Epithelial cell of proximal tubule (primary cell): ENCODE measurements around the gene CDK5. TPM values are rescaled to one million over a fixed set of nuclear protein-coding genes. Genes with fewer than 3 reads are reported as not detected.

Source experiments
- DNase-seq: peaks from one replicate; pipeline ENCODE4 v3.0.0-alpha.2; 2011; ENCODE audit warnings: low read depth
- H3K4me3 ChIP-seq: 2 replicates; pipeline ENCODE4 v1.5.1; 2011; ENCODE audit warnings: low read depth, mild to moderate bottlenecking, low read length
- total RNA-seq: library from RNA; depleted of rRNA; stranded (reverse); fragments of >200 nt; gene quantifications from 2 replicates; pipeline ENCODE4 v1.2.3, GENCODE V29; 2015
- TF ChIP-seq, protein P1 (sequence below): conservative IDR thresholded peaks from 2 replicates; pipeline ENCODE4 v1.5.1; 2012; ENCODE audit warnings: low read depth, mild to moderate bottlenecking, low read length

The CDK5 gene
- total RNA-seq, 1 donor from 2014 or later: 19.3 TPM

DNA sequence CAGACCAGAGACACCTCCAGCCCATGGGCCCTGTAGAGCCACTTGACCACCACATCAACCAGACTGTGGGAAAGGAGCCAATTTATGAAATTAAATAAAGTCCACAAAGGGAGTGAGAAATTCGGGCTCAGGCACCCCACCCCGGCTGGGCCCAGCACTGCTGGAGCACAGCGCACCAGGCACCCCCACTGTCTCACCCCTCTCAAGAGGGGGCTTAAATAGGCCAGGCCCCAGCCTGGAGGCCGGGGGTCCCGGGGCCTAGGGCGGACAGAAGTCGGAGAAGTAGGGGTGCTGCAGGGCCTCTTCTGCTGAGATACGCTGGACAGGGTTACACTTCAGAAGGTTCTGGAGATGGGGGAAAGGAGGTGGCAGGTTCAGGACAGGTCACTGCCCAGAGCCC lies 3.9 kb downstream of the CDK5 start:
- H3K4me3 ChIP-seq: no peak overlapping the region
- no peak for DNase-seq
- TF ChIP-seq, protein P1, sequence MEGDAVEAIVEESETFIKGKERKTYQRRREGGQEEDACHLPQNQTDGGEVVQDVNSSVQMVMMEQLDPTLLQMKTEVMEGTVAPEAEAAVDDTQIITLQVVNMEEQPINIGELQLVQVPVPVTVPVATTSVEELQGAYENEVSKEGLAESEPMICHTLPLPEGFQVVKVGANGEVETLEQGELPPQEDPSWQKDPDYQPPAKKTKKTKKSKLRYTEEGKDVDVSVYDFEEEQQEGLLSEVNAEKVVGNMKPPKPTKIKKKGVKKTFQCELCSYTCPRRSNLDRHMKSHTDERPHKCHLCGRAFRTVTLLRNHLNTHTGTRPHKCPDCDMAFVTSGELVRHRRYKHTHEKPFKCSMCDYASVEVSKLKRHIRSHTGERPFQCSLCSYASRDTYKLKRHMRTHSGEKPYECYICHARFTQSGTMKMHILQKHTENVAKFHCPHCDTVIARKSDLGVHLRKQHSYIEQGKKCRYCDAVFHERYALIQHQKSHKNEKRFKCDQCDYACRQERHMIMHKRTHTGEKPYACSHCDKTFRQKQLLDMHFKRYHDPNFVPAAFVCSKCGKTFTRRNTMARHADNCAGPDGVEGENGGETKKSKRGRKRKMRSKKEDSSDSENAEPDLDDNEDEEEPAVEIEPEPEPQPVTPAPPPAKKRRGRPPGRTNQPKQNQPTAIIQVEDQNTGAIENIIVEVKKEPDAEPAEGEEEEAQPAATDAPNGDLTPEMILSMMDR: no peak

DNA sequence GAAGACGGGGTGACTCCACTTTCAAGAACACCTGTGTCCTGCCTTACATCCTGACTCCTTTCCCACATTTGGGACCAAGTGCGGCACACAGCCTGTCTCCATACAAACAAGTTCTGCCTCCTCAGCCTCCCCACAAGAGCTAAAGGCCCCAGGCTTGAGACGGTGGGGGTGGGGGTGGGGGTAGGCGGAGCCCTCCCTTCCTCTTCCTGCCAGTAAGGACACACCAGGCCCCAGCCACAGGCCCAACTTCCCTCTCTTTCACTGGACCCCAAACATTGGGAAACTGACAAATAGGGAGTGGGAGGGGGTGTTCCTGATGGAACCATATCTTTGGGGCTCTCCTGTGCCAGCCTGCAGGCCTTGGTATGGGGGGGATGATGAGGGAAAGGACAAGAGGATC lies 4.6 kb downstream of the CDK5 start:
- no peak for DNase-seq
- TF ChIP-seq, protein P1: no peak
- no peak overlapping the region for H3K4me3 ChIP-seq

DNA sequence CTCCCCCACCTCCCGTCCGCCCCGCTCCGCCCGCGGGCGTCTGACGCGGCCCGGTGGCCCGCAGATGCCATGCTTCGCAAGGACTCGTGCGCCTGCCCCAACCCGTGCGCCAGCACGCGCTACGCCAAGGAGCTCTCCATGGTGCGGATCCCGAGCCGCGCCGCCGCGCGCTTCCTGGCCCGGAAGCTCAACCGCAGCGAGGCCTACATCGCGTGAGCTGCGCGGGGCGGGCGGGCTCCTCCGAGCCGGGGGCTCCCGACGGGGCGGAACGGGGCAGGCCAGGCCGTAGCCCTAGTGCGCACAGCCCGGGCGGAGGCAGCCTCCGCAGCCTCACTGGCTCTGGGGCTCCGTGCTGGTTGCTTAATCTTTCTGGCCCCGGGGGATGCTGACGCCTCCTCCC lies 6.6 kb downstream of the CDK5 start:
- DNase-seq: no peak
- TF ChIP-seq, protein P1: no peak
- H3K4me3 ChIP-seq: no peak overlapping the region

DNA sequence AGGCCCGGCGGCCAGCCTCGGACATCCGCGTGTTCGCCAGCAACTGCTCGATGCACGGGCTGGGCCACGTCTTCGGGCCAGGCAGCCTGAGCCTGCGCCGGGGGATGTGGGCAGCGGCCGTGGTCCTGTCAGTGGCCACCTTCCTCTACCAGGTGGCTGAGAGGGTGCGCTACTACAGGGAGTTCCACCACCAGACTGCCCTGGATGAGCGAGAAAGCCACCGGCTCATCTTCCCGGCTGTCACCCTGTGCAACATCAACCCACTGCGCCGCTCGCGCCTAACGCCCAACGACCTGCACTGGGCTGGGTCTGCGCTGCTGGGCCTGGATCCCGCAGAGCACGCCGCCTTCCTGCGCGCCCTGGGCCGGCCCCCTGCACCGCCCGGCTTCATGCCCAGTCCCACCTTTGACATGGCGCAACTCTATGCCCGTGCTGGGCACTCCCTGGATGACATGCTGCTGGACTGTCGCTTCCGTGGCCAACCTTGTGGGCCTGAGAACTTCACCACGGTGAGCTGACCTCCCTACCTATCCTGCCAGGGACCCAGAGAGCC lies 8.7 kb downstream of the CDK5 start:
- TF ChIP-seq, protein P1: no peak
- no peak for DNase-seq
- no peak overlapping the region for H3K4me3 ChIP-seq

DNA sequence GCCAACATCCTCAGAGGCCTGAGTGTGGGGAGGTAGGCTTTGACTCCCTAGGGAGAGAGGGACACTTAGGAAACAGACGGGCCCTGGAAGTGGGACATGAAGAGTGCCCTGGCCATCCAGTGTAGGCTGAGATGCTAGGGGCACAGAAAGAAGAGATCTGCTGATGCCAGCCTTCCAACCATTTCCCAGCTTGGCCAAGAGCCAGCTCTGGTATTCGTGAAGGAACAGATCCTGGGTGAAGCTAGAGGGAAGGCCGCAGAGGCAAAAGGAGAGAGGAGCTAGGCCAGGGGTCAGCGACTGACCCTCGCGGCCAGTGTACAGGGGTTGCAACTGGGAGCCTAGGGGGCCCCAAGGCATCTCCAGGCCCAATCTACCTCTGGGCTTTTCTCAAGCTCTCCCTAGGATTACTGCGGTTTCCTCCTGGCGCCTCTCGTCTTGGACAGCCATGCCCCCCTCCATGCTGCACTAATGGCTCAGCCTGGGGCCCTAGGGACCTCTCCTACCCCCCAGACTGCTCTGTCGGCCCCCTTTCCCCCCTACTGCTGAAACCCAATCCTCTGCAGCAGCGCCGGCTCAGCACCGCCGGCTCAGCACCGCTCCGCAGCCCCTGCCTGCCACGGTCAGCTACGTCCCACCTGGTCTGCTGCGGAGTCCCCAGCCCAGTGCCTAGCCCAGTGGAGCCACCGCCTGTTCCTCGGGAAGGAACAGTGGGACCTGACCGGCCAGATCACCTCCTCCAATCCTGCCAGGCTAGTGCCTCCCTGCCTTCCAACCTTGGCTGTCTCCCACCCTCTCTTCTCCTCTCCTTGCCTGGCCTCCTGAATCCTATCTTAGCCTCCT lies 9.5 kb downstream of the CDK5 start, which contains the start of gene ASIC3:
Gene ASIC3 (plus strand): TSS at position 556 of the 840 bp plus-strand sequence. CDS start 355 bp downstream, outside the sequence.
- DNase-seq: no peak
- TF ChIP-seq, protein P1: no peak
- no peak within 1 kb of the TSS for H3K4me3 ChIP-seq

DNA sequence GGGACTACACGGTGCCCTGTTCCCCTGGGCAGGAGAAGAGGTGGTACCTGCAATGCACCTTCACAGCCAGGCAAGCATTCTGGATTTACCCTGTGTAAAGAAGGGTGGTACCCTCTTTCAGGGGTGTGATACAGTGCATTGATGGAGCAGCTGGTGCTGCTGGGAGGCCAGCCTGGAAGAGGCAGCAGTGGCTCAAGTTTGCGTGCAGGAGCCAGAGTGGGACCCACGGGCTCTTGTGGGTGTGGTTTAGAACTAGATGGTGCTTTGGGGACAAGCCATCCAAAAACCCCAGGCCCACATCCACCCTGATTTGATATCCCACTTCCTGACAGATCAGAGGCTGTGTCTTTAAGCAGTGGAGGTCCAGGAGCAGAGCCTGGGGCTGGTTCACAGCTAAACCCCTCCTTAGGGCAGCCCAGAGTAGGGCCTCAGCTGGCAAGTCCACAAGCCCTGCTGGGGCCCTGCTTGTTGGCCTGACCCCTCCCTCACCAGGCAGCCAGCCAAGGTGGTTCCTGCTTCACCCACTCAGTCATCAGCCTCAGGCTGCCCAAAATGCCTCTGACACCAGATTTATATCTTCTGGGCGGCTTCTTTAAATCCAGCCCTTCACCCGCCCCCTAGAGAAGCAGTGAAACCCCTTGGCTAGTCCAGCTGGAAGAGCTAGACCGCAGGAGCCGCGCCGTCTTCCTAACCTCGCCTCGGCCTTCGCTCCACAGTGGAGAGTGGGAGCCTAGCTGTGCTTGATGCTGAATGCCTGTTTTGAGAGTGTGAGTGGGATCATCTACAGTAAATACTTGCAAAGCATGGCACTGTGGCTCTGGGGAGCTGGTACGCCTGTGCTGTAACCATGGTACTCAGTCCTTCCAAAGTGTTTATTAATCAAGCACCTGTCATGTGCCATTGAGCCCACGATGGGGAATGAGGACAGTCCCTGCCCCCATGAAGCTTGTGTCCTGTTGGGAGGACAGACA lies 10.8 kb downstream of the CDK5 start:
- no peak for DNase-seq
- H3K4me3 ChIP-seq: no peak overlapping the region
- TF ChIP-seq, protein P1: no peak
